DMS53 (cell line): Measurements from ENCODE around the gene NPTN.
"Not testable (repeated sequence)": the region's sequence is repeated elsewhere in the genome, so short reads cannot be mapped to it uniquely, and the experiment has no call there.

Experiments
- DNase-seq: peaks from one replicate; lab custom pipeline; 2025; lab: John Stamatoyannopoulos, UW

Gene NPTN

GRCh38 chr15:73570355-73571032 is 62.7 kb downstream of the NPTN start:
- no peak for DNase-seq

GRCh38 chr15:73569361-73569760 is 63.8 kb downstream of the NPTN start:
- no peak for DNase-seq

GRCh38 chr15:73568564-73569280 is 64.5 kb downstream of the NPTN start:
- DNase-seq: no peak

GRCh38 chr15:73567020-73567419 is 66.2 kb downstream of the NPTN start:
- no peak for DNase-seq

- DNase-seq: peak; percentile 85
Measured at GRCh38 chr15:73564255-73564654, 68.9 kb downstream of the NPTN start.

GRCh38 chr15:73560501-73561117 is 72.6 kb downstream of the NPTN start:
- peak; percentile 79 for DNase-seq

GRCh38 chr15:73558529-73558928 is 74.7 kb downstream of the NPTN start:
- DNase-seq: no peak

GRCh38 chr15:73555080-73555479 is 78.1 kb downstream of the NPTN start:
- no peak for DNase-seq

- no peak for DNase-seq
Measured at GRCh38 chr15:73550190-73550589, 83.0 kb downstream of the NPTN start.

GRCh38 chr15:73548925-73549324 is 84.3 kb downstream of the NPTN start:
- not testable (repeated sequence) for DNase-seq

- peak; percentile 17 for DNase-seq
Measured at GRCh38 chr15:73541479-73541878, 91.7 kb downstream of the NPTN start.

- DNase-seq: peak; percentile 19
Measured at GRCh38 chr15:73540161-73540560, 93.0 kb downstream of the NPTN start.

GRCh38 chr15:73539212-73540128 is 93.7 kb downstream of the NPTN start:
- DNase-seq: no peak

- no peak for DNase-seq
Measured at GRCh38 chr15:73538563-73539211, 94.5 kb downstream of the NPTN start.

- DNase-seq: no peak
Measured at GRCh38 chr15:73538123-73538522, 95.1 kb downstream of the NPTN start.

- DNase-seq: no peak
Measured at GRCh38 chr15:73530649-73531048, 102.5 kb downstream of the NPTN start.

GRCh38 chr15:73527598-73527997 is 105.6 kb downstream of the NPTN start:
- no peak for DNase-seq

GRCh38 chr15:73524919-73525318 is 108.3 kb downstream of the NPTN start:
- DNase-seq: no peak

GRCh38 chr15:73522011-73522410 is 111.2 kb downstream of the NPTN start:
- no peak for DNase-seq

GRCh38 chr15:73518876-73519733 is 114.1 kb downstream of the NPTN start:
- no peak for DNase-seq
